GM21515 (cell line): ENCODE data around the gene NIBAN1.
A peak's percentile ranks its signal among the peaks of the same experiment; 100 is the strongest.
"Not testable (repeated sequence)": the region's sequence is repeated elsewhere in the genome, so short reads cannot be mapped to it uniquely, and the experiment has no call there.

Experiments
- ATAC-seq: cut with Tn5 transposase; IDR thresholded peaks from one replicate; pipeline ENCODE4 v1.9.1; 2021; ENCODE audit not compliant: unreplicated experiment

NIBAN1 gene

GRCh38 chr1:184974056-184974836, at the start of gene NIBAN1:
TSS of gene NIBAN1 (minus strand) at chr1:184974508. CDS start at chr1:184974356, 152 bp downstream.
- peak; percentile 59 for ATAC-seq

- ATAC-seq: no peak
Observed at GRCh38 chr1:185017966-185018365, 43.7 kb upstream of the NIBAN1 start.

GRCh38 chr1:185017338-185017737, 43.0 kb upstream of the NIBAN1 start:
- ATAC-seq: no peak

- no peak for ATAC-seq
Observed at GRCh38 chr1:185016880-185017279, 42.6 kb upstream of the NIBAN1 start.

- no peak for ATAC-seq
Observed at GRCh38 chr1:185015631-185016030, 41.3 kb upstream of the NIBAN1 start.

- no peak for ATAC-seq
Observed at GRCh38 chr1:185014941-185015340, 40.6 kb upstream of the NIBAN1 start.

GRCh38 chr1:185010361-185010760, 36.1 kb upstream of the NIBAN1 start:
- ATAC-seq: no peak

- no peak for ATAC-seq
Observed at GRCh38 chr1:185008838-185009237, 34.5 kb upstream of the NIBAN1 start.

GRCh38 chr1:185001312-185001880, 27.1 kb upstream of the NIBAN1 start:
- not testable (repeated sequence) for ATAC-seq

- not testable (repeated sequence) for ATAC-seq
Observed at GRCh38 chr1:184999974-185000373, 25.7 kb upstream of the NIBAN1 start.

GRCh38 chr1:184994301-184994700, 20.0 kb upstream of the NIBAN1 start:
- ATAC-seq: no peak

- no peak for ATAC-seq
Observed at GRCh38 chr1:184992271-184992670, 18.0 kb upstream of the NIBAN1 start.

GRCh38 chr1:184990204-184990603, 15.9 kb upstream of the NIBAN1 start:
- ATAC-seq: no peak

- no peak for ATAC-seq
Observed at GRCh38 chr1:184988506-184988905, 14.2 kb upstream of the NIBAN1 start.

- no peak for ATAC-seq
Observed at GRCh38 chr1:184987696-184988095, 13.4 kb upstream of the NIBAN1 start.

GRCh38 chr1:184986250-184986649, 11.9 kb upstream of the NIBAN1 start:
- no peak for ATAC-seq

- peak; percentile 97 for ATAC-seq
Observed at GRCh38 chr1:184982002-184982954, 8.0 kb upstream of the NIBAN1 start.

GRCh38 chr1:184980726-184981125, 6.4 kb upstream of the NIBAN1 start:
- ATAC-seq: no peak

- ATAC-seq: no peak
Observed at GRCh38 chr1:184975208-184975870, 1.0 kb upstream of the NIBAN1 start.

GRCh38 chr1:184974837-184975115, 468 bp upstream of the NIBAN1 start:
- ATAC-seq: no peak
